OCI-LY7 (cell line): ENCODE measurements around the gene MYL4. TPM values are rescaled to one million over a fixed set of nuclear protein-coding genes. Genes with fewer than 3 reads are reported as not detected.

Experiments
- BruUV-seq: library from RNA; stranded (reverse); fragments of 400-500 nt; replicated peaks from 2 replicates; lab custom pipeline; 2021; lab: Mats Ljungman, UMichigan
- CTCF ChIA-PET: fragments of 300-600 bp; sonication (Branson Sonifier 250); formaldehyde crosslinking; loops from one replicate; lab custom pipeline; 2022; ENCODE audit warnings: antibody characterized with exemption; ENCODE audit not compliant: unreplicated experiment; lab: Charles Lee
- POLR2A ChIA-PET: fragments of 300-600 bp; sonication (Branson Sonifier 250); formaldehyde crosslinking; loops from one replicate; lab custom pipeline; 2022; ENCODE audit warnings: antibody characterized with exemption; lab: Charles Lee
- DNase-seq: peaks from one replicate; pipeline ENCODE4 v3.0.0-alpha.2; 2015; ENCODE audit warnings: low spot score
- H2AFZ ChIP-seq: fragments of 200-600 bp; sonication (generic), shearing (Covaris generic); 2 replicates; pipeline ENCODE4 v1.6.1; 2014; ENCODE audit warnings: mild to moderate bottlenecking, antibody characterized with exemption, low read length, moderate library complexity
- H3K27ac ChIP-seq: fragments of 200-600 bp; sonication (generic); 2 replicates; pipeline ENCODE4 v1.5.1; 2014; ENCODE audit warnings: mixed run types, low read depth, mild to moderate bottlenecking, moderate library complexity, low read length, inconsistent platforms; ENCODE audit not compliant: poor library complexity, severe bottlenecking
- H3K36me3 ChIP-seq: fragments of 200-600 bp; sonication (generic); 2 replicates; pipeline ENCODE4 v1.6.1; 2014; ENCODE audit warnings: mild to moderate bottlenecking, antibody characterized with exemption, low read length, moderate library complexity, mixed read lengths; ENCODE audit not compliant: insufficient read depth
- H3K4me1 ChIP-seq: fragments of 200-600 bp; sonication (generic); 2 replicates; pipeline ENCODE4 v1.5.1; 2014; ENCODE audit warnings: mild to moderate bottlenecking, low read length; ENCODE audit not compliant: insufficient read depth, poor library complexity, severe bottlenecking
- H3K4me2 ChIP-seq: fragments of 200-600 bp; sonication (generic); 2 replicates; pipeline ENCODE4 v1.6.1; 2014; ENCODE audit warnings: mild to moderate bottlenecking, low read length
- H3K4me3 ChIP-seq: fragments of 200-600 bp; sonication (generic); 2 replicates; pipeline ENCODE4 v1.5.1; 2014; ENCODE audit warnings: mild to moderate bottlenecking, low read depth, low read length; ENCODE audit not compliant: poor library complexity, severe bottlenecking
- H3K79me2 ChIP-seq: fragments of 200-600 bp; sonication (generic); 2 replicates; pipeline ENCODE4 v1.6.1; 2016; ENCODE audit warnings: low read depth, mild to moderate bottlenecking, low read length, moderate library complexity, mixed read lengths; ENCODE audit not compliant: insufficient read depth
- H3K9me2 ChIP-seq: fragments of 200-600 bp; sonication (generic); 2 replicates; pipeline ENCODE4 v1.6.1; 2016; ENCODE audit warnings: mild to moderate bottlenecking, low read length, mixed read lengths; ENCODE audit not compliant: insufficient read depth
- H3K9me3 ChIP-seq: fragments of 200-600 bp; sonication (generic); 2 replicates; pipeline ENCODE4 v1.6.1; 2014; ENCODE audit warnings: mild to moderate bottlenecking, mixed run types, low read length, mixed read lengths
- H4K20me1 ChIP-seq: fragments of 200-600 bp; sonication (generic); 2 replicates; pipeline ENCODE4 v1.6.1; 2014; ENCODE audit warnings: mild to moderate bottlenecking, antibody characterized with exemption, low read length, moderate library complexity, mixed read lengths; ENCODE audit not compliant: insufficient read depth
- EZH2phosphoT487 ChIP-seq: fragments of 200-600 bp; sonication (generic); IDR thresholded peaks from 2 replicates; pipeline ENCODE4 v1.6.1; 2018; ENCODE audit warnings: low read depth, borderline replicate concordance, mild to moderate bottlenecking, mixed run types, antibody characterized with exemption, low read length, moderate library complexity, mixed read lengths
- intact Hi-C: fragments of 100-400 bp; cut with micrococcal nuclease; formaldehyde crosslinking; loops from one replicate; pipeline ENCODE4 v1.10.0; 2022; ENCODE audit not compliant: unreplicated experiment
- small RNA-seq: library from RNA; depleted of rRNA; stranded (forward); fragments of <200 nt; gene quantifications from one replicate; pipeline ENCODE3, GENCODE V24; 2014
- total RNA-seq, 2 experiments: library from RNA; depleted of rRNA in 1 of 2; stranded (reverse); fragments of >200 nt in 1 of 2; shearing (Covaris generic) in 1 of 2; gene quantifications; 2 replicates each; pipeline ENCODE4 v1.2.3, GENCODE V29; 2014 to 2022
- TF ChIP-seq, protein P1 (sequence below): fragments of 200-600 bp; sonication (generic); conservative IDR thresholded peaks from 2 replicates; pipeline ENCODE4 v1.5.1; 2014; ENCODE audit warnings: mild to moderate bottlenecking, antibody characterized with exemption, low read length, moderate library complexity, mixed read lengths

Gene MYL4
- total RNA-seq, 2 experiments from 2014 or later = 0.67 to 2.1 TPM

DNA sequence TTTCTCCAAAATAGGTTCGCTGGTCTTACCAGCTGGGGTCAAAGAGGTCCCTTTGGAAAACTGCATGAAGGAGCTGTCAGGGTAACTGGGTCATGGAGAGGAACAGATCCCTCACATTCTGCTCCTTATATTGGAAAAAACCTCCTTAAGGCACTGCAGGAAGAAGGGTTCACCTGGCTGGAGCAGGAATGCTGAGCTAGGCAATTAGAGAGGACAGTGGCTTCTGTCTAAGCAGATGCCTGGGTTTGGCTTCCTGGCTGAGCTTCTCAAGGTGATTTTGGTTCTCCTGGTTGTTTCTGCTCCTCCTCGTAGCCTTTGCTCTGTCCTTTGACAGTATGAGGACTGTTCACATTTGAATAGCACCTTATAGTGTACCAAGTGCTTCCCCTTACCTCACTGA, 64.1 kb downstream of the MYL4 start:
- H2AFZ ChIP-seq = no peak overlapping the region
- 0 out of 2 replicates have a peak, but pooled peaks cover 9% of the 10 kb centered on the region for H3K9me3 ChIP-seq
- no peak for DNase-seq
- peaks cover 17% of the 10 kb centered on the region for H3K4me1 ChIP-seq
- H3K4me3 ChIP-seq = no peak overlapping the region
- intact Hi-C loops = no loop called here
- H3K27ac ChIP-seq = no peak overlapping the region
- H3K4me2 ChIP-seq = no peak overlapping the region
- POLR2A ChIA-PET = no interaction called here
- no TSS peak for BruUV-seq
- TF ChIP-seq, protein P1, sequence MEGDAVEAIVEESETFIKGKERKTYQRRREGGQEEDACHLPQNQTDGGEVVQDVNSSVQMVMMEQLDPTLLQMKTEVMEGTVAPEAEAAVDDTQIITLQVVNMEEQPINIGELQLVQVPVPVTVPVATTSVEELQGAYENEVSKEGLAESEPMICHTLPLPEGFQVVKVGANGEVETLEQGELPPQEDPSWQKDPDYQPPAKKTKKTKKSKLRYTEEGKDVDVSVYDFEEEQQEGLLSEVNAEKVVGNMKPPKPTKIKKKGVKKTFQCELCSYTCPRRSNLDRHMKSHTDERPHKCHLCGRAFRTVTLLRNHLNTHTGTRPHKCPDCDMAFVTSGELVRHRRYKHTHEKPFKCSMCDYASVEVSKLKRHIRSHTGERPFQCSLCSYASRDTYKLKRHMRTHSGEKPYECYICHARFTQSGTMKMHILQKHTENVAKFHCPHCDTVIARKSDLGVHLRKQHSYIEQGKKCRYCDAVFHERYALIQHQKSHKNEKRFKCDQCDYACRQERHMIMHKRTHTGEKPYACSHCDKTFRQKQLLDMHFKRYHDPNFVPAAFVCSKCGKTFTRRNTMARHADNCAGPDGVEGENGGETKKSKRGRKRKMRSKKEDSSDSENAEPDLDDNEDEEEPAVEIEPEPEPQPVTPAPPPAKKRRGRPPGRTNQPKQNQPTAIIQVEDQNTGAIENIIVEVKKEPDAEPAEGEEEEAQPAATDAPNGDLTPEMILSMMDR = no peak
- TF ChIP-seq EZH2phosphoT487 = no peak
- CTCF ChIA-PET = no interaction called here
- no peaks in the 10 kb centered on the region for H4K20me1 ChIP-seq
- H3K79me2 ChIP-seq = no peaks in the 10 kb centered on the region
- no peaks in the 10 kb centered on the region for H3K36me3 ChIP-seq
- H3K9me2 ChIP-seq = no peaks in the 10 kb centered on the region

Small RNAs within 50 kb of the gene (small RNA-seq; reads per million reads assigned to genes)
- not detected for gene RNU7-186P

Other genes with a start within 250 kb of the MYL4 start
- 8.8 and 12.8 TPM in 2 replicates for gene RPRML, start 230.1 kb upstream of the MYL4 start, total RNA-seq (2014; rRNA removed; shearing (Covaris generic))
- 0.57 and 1.2 TPM in 2 replicates for gene RPRML, start 230.1 kb upstream of the MYL4 start, total RNA-seq (2022)
- 74.3 and 83.4 TPM in 2 replicates for gene CDC27, start 20.1 kb upstream of the MYL4 start, total RNA-seq (2014; rRNA removed; shearing (Covaris generic))
- gene CDC27, start 20.1 kb upstream of the MYL4 start, total RNA-seq (2022) = 164 TPM in 2 replicates
- not detected in 2 replicates for gene ITGB3, start 44.5 kb downstream of the MYL4 start, total RNA-seq (2014; rRNA removed; shearing (Covaris generic))
- 0.17 TPM in 1 of 2 replicates, not detected in the other for gene ITGB3, start 44.5 kb downstream of the MYL4 start, total RNA-seq (2022)
- gene EFCAB13, start 114.6 kb downstream of the MYL4 start, total RNA-seq (2014; rRNA removed; shearing (Covaris generic)) = 4.5 TPM in 2 replicates
- 5.3 and 9.1 TPM in 2 replicates for gene EFCAB13, start 114.6 kb downstream of the MYL4 start, total RNA-seq (2022)